ENCODE data around the gene ITIH5.
A peak's percentile ranks its signal among the peaks of the same experiment; 100 is the strongest.
"Not testable (repeated sequence)": the region's sequence is repeated elsewhere in the genome, so short reads cannot be mapped to it uniquely, and the experiment has no call there.

The ITIH5 gene

DNA sequence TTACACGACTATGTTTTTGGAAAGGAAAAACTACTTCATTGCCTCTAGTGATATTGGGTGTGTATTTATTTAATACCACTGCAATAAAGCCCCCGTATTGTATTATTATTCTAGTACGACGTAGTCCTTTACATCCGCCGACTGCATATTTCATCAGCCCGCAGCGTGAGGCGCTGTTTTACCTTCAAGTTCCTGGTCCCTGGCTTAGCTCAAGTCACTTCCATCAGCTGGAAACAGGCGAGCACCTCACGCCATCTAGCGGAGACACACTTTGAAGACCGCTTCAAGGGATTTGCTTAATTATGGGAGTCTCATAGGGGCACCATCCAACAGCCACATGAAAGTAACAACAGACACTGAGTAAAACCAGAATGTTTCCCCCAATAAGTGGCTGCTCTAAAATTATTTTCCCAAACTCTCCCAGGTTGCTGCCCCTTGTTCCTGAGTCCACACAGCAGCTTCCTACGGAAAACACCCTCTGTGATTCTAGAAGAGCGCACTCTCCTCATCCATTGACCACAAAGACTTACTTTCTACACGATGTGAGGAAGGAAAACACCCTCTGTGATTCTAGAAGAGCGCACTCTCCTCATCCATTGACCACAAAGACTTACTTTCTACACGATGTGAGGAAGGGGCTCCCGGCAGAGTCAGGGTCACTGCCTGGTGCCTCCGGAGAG lies 20.6 kb upstream of the ITIH5 start:
- peak; percentile 77 for DNase-seq

DNA sequence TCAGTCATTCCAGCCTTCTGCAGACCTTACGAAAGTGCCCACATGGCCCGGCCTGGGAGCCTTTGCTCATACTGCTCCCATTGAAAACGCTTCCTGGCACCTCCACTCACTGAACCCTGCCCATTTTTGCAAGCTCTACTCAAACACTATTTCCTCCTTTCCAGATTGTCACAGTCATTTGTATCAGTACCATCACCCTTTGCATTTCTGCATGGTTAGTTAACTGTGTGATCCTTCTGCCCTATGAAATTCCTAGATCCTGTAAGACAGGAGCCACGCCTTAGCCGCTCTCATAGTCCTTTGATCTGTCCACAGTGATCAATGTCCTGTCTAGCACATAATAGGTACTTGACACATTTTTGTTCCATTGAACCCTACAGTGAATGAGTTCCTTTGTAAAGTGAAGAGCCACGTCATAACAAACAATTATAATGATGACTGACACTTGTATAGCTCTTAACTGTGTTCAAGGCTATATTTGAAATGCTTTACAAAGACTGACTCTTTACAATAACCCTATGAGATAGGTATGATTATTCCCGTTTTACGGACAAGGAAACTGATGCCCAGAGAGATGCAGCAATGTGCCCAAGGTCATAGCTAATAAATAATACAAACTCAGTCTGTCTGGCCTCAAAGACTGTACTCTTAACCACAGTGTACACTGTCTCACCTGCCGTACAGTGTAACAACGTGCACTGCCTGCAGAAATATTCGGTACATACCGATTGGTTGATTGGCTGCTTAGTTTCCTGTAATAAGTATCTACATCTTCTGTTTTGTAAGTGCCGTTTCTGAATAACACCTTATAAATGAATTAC lies 19.8 kb upstream of the ITIH5 start:
- DNase-seq: no peak

DNA sequence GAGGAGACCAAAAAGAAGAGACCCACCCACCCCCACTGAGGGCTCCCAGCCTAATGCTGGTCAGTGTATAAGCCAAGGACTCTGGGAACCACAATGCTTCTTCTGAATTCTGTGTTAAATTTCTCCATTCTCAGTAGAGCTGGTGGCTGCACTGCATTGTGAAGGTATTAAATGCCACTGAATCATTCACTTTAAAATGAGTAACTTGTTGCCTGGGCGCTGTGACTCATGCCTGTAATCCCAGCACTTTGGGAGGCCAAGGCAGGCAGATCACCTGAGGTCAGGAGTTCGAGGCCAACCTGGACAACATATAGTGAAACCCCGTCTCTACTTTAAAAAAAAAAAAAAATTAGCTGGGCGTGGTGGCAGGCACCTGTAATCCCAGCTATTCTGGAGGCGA lies 13.3 kb upstream of the ITIH5 start:
- not testable (repeated sequence) for DNase-seq

DNA sequence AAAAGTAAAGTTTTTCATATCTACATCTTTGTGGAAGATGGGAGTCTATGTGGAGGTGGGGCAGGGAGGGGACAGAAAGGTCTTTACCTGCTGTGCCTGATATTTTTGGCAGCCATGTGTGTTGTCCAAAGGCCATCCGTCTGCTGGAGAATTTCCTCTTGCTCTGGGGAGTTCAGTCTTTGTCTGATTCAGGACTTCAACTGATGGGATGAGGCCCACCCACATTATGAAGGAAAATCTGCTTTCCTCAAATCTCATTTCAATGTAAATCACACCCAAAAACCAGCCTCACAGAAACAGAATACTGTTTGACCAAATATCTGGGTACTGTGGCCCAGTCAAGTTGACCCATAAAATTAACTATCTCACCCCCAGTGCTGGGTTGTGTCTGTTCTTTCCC lies 12.5 kb upstream of the ITIH5 start:
- no peak for DNase-seq

DNA sequence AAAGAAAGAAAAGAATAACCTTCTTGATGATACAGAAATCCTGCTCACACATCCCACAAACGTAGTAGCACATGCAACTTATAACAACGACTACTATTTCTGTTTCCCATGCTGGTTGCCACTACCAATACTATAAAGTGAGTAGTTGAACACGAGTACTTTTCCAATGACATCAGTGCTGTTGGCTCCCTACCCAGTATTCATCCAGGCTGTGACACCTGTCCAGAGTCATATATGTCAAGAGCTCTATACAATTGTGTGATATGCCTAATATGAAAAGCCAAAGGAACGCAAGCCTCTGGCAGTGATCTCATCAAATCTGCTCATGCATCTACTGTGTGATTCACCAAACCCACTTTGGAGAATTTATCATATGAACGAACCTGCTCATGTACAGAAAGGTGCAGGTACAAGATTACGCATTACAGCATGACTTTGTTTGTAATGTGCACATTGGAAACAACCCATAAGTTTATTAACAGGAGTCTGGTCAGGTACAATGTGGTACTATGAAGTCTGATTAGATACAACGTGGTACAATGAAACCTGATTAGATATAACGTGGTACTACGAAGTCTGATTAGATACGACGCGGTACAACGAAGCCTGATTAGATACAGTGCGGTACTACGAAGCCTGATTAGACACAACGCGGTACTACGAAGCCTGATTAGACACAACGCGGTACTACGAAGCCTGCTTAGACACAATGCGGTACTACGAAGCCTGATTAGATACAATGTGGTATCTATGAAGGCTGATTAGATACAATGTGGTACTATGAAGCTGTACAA lies 5.8 kb upstream of the ITIH5 start:
- DNase-seq: no peak

DNA sequence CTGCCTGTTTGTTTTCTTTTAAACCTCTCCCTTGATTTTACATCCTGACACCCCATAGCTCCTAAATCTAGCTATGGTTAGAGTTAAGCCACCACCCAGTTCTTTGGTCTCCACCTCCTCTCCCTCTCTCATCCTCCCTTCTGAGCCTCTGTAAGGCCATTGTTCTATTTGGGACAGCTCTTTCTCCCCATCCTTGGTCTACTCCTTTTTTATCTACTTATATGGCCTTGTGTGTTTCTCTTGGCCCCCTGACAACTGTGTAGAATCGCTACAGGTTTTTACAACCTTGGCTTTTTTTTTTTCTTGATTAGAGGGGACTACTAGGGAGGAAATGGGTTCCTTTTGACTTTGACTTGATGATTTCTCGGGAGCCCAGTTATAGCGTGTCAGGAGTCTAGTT lies 3.4 kb upstream of the ITIH5 start:
- no peak for DNase-seq

DNA sequence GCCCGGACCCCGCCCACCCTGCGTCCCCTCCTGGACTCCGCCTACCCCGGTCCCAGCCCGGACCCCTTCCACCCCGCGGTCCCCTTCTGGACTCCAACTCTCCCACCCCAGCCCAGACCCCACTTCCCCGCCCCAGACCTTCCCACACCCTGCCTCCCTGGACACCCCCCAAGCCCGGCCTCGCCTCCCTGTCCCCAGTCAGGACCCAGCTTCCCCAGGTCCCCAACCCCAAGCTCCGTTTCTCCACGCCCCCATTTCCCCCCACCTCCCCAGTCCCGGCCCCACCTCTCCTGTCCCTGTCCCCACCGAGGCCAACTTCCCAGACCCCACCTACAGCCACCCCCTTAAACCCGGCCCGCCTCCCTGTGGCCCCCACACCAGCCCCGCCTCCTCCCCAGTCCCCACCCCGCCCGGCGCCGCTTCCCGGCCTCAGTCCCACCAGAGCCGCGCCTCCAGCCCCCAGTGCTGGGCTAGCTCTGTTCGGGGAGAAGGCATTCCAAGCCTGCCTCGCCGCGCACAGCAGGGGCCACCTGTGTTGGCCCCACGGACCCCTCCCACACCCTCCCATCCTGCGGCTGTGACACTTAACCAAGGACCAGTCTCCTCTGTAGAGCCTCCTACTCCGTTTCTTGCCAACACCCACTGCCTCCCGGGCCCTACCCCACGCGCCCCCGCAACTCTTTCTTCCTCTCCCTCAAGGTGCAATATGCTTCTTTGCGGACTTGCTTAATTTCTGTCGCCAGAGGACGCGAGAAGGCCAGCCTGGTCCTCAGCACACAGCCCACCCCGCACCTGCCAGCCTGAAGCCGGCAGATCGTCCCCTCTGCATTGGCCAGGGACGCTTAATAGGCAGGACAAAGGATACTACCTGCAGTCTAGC lies 736 bp upstream of the ITIH5 start:
- DNase-seq: no peak

DNA sequence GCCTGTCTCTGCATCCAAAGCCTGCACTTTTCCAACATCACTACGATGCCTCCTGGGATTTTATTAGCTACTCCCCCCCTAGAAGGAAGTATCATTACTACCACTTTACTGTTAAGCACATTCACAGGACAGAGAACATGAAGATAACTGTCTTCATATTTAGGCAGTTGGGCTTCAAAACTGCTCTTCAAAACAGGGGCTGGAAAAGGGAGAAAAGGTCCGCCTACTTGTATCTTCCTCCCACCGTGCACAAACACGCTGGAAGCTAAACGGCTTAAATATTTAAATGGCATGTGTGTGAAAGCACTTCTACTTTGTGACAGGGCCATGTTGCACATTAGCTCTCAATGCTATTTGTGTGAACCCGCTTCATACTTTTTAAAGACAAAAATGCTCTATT lies 999 bp downstream of the ITIH5 start:
- no peak for DNase-seq

DNA sequence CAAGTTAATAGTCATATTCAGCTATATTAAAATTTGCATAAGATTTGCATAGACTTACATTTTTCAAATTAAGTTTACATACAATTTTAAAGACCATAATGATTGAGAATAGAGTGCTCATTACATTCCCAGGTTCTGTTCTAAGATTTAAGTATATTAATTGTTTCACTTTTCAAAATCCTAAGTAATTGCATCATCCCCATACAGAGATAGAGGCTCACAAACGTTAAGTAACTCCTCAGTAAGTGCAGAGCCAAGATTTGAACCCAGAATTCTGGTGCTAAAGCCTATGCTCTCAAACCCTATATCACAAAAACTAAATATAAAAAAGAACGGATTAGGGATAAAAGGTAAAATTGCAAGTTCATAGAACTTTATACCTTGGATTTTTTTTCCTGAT lies 2.1 kb downstream of the ITIH5 start:
- DNase-seq: no peak

DNA sequence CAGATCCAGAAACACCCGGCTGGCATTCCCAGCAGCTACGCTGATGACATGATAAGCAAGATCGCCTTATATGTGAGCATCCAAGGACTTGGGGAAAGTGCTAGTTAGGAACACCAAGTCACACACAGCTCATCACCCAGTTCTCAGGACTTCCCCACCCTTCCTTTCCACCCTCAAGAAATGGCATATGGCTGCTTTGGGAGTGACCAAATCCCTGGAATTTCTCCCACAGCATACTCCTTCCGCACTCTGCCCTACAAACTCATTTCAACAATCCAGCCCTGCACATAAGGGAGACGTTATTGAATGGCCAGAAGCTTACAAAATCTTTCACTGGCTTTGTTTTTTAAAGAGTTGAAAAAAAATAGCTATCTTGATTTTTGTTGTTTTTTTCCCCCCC lies 4.2 kb downstream of the ITIH5 start:
- DNase-seq: no peak

DNA sequence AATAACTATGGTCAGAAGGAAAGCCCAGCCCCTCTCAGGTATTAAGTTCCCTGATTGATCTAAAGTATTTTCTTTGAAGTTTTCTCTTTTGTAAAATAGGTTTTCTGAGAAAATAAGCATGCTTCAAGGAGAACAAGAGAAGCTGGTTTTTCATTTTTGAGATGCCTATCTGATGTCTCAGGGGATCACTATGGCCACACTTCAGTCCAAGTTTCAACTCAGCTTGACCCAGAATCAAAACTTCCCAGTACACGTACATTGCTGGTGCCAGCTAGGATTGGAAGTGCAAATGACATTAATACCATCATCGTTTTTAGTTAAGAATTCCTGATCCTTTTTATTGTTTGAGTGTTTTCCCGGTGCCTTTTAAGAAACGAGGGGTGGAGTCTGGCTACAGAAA lies 7.2 kb downstream of the ITIH5 start:
- DNase-seq: no peak

DNA sequence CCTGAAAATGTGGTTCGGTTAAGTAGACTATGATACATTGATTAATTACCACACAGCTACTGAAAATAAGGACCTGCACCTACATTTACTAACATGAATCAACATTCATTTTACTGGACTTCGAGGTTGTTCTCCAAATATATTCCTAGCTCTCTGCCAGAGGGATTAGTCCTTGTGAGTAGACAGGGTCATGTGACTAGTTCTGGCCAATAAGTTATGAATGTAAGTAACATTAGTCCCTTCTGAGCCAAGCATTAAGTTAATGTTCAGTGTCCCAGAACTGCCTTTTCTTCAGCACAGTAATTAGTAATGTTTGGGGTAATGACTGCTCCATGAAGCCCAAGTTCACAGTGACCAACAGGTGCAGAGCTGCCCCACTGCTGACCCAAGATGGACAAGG lies 9.2 kb downstream of the ITIH5 start:
- no peak for DNase-seq

DNA sequence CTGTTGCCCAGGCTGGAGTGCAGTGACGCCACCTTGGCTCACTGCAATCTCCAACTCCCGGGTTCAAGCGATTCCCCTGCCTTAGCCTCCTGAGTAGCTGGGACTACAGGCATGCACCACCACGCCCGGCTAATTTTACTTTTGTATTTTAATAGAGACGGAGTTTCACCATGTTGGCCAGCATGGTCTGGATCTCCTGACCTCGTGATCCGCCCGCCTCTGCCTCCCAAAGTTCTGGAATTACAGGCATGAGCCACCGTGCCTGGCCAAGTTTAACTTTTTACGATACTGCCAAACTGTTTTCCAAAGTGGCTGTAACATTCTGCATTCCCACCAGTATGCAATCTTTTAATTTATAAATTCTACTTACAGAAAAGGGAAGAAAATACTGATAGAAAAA lies 9.7 kb downstream of the ITIH5 start:
- DNase-seq: not testable (repeated sequence)

DNA sequence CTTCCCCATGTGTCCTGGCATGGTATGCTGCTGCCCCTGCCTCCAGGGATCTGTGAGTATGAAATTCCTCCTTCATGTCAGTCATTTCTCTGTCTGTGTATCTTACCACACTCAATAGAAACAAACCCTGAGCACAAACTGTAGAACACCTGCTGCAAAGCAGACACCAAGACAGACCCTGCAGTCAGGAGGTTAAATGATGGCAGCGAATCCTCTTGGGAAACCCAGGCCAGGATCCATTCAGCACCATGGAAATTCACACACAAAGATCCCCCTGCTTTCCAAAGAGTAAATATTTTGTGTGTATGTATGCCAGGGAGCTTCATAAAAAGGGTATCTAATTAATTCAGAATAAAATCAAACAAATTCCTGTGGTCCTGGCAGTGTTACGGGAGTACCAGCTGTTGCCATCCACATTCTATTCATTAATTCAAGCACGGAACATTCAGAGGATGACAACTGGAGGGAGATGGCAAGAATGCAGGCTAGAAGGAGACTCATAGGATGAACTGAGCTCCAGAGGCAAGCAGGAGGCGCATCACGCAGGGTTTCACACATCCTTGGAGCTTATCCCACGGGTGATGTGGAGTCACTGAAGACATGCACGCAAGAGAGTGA lies 14.8 kb downstream of the ITIH5 start:
- no peak for DNase-seq

DNA sequence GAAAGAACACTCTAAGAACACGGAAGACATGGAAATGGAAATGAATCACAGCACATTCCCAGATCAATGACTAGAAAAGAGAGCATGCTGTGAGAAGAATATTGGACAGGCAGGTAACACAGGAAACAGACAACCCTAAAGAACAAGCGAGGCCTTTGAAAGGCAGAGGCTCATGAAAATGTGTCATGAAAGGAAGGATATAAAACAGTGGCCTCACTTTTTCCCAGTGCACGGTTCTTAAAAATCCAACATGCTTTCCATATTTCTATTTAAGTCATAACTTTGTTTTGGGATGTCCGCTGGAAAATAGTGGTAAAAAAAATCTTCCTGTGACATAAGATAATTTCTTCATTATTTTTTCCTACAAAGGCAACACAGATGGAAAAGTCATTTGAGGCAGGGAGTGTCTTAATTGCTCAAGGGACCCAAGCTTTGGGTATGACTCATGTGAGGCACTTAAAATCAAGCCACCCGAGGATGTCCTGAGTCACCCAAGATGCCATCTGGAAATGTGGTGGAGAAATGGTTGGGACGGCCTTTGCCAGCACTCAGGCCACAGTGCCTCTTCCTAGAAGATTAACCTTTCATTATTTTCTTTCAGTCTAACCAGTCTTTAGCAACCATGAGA lies 17.0 kb downstream of the ITIH5 start:
- DNase-seq: no peak

DNA sequence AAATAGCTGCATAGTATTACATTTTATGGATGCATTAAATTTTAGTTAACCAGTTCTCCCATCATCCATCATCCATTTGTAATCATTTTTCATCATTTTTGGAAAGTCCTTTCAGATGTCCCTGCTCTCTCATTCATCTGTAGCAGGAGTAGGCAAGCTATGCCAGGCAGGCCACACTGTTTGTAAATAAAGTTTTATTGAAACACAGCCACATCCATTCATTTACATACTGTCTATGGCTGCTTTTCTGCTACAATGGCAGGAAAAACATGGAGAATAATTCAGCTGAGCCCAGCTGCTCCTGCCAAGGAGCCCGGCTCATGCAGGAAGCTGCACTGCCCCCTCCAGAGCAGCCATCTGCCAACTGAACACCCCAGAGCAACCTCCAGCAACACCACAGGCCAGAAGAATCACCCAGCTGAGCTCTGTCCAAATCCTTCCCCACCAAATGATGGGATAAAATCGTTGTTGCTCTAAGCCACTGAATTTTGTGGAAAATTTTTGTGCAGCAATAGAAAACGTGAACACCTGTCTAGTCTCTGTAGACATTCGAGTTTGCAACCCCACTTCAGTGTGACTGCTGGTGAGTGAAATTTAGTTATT lies 19.6 kb downstream of the ITIH5 start:
- DNase-seq: no peak

DNA sequence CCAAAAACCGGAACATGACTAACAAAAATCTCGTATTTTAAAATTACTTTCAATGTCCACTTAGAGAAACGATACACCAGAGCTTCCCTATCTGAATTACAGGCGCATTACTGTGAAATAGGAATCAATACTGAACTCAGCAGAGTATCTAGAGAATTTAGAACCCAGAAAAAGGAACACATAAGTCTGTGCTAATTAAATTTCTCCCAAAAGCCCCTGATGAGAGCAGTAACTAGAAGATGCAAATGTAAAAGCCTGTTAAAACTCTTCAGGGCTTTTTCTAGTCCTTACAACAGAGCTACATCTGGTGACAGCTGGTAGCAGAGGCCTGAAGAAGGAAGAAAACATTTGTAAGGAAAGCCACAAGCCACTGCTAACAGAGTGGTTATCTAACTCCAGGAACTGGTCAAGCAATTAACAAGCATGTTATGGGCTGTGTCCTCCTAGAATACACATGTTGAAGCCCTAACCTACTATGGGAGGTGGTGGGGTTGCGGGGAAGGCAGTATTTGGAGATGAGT lies 24.2 kb downstream of the ITIH5 start:
- no peak for DNase-seq

DNA sequence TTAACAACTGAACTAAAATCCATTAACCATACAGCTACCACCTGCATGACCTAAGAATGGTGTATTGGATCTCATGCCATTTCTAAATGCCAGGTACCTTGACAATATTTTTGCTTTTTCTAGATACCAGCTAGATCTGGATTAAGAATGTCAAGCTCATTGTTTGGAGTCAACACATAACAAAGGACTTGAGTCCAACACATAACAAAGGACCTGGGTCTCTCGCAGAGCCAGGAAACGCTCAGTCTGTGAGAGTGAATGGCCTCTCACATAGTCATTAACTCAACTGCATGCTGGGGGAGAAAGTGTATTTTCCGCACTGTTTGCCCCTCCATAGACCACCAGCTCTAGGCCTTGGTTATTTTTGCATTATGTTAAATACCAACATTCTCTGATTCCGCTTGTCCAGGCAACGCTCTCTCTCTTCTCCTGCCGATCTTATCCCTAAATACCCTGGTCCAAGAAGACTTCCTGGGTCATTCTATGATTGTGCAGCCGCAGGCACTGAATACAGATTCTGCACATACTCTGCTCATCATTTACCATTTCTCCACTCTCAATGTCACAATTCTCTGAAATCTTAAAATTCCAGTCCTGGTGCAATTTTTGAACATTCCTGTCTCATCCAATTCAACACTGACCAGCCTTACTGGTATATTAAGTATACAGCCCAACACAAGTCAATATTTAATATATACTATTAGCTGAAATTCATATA lies 31.2 kb downstream of the ITIH5 start:
- DNase-seq: no peak

DNA sequence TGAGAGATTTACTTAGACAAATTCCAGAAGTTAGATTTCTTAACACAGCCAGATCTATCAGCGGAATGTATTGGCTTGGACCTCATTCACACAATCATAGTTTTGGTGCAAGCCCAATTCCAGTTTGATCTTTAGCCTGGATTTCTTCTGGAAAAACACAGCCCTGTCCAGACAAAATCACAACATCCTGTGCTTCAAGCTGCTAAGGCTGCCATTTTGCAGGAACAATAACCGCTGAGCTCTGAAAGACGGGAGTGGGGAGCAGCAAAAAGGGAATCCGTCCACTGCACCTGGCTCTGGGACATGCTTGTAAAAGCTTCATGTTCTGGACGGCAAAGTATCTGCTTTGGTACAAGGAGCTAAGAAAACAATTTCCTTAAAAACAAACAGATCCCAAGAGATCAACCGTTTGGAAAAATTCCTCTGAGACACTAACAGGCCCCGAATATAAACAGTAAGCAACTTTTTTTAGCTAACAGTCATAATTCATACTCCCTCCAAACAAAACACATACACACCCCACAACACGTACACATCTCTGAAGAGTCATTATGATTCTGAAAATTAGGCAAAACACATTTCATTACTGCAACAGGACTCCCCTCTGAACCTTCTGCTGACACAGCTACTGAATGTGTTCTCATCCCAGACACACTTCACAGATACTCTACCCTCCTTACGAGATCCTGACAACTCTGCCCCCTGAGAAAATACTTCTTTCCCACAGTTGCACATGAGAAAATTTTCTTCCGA lies 32.4 kb downstream of the ITIH5 start:
- no peak for DNase-seq

DNA sequence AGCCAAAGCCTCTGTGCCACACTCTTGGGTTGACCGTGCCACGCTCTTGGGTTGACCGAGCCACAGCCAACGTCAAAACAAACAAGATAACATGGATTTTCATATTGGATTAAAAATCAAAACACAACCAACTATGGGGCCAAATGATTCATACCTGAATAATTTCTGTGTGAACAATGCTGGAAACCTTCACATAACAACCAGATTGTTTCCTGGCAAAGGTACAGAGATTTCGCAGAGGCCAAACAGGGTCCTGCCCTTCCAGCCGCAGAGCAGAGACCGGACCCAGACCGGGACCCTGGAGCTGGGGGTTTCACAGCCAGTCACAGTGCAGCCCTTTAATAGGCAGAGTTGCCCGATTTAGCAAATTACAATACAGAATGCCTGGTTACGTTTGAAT lies 40.5 kb downstream of the ITIH5 start:
- no peak for DNase-seq
